Spleen (tissue), 11 donors: ENCODE results near the gene FAIM2. TPM values are rescaled to one million over a fixed set of nuclear protein-coding genes. Genes with fewer than 3 reads are reported as not detected.

Experiments used
- DNase-seq: peaks from one replicate; pipeline ENCODE4 v3.0.0-alpha.2; 2020
- H3K27ac ChIP-seq, 8 donors: fragments of 200-600 bp; sonication (generic) in 7 of 8; 1 replicate in 4 of 8; 2 replicates in 4 of 8; pipeline versions ENCODE4 v1.5.0 to v1.8.0; 2016 to 2021; ENCODE audit warnings: inconsistent platforms in 4 of 8, mild to moderate bottlenecking in 4 of 8, moderate library complexity in 1 of 8
- H3K27me3 ChIP-seq, 7 donors: fragments of 200-600 bp; sonication (generic) in 6 of 7; replicated peaks in 1 of 7; 1 replicate in 4 of 7; 2 replicates in 3 of 7; pipeline versions ENCODE4 v1.5.0 to v1.8.0; 2016 to 2021; ENCODE audit warnings: inconsistent platforms in 3 of 7, mild to moderate bottlenecking in 1 of 7
- H3K36me3 ChIP-seq, 6 donors: fragments of 200-600 bp; sonication (generic) in 5 of 6; 1 replicate in 4 of 6; 2 replicates in 2 of 6; pipeline versions ENCODE4 v1.5.0 to v1.8.0; 2016 to 2021; ENCODE audit warnings: inconsistent platforms in 2 of 6
- H3K4me1 ChIP-seq, 6 donors: fragments of 200-600 bp; sonication (generic) in 5 of 6; 1 replicate in 3 of 6; 2 replicates in 3 of 6; pipeline versions ENCODE4 v1.5.0 to v1.8.0; 2016 to 2021; ENCODE audit warnings: inconsistent platforms in 3 of 6
- H3K4me3 ChIP-seq, 8 donors: fragments of 200-600 bp; sonication (generic) in 7 of 8; 1 replicate in 4 of 8; 2 replicates in 4 of 8; pipeline versions ENCODE4 v1.5.0 to v1.8.0; 2016 to 2021; ENCODE audit warnings: inconsistent platforms in 4 of 8, mild to moderate bottlenecking in 4 of 8, moderate library complexity in 2 of 8
- H3K9me3 ChIP-seq, 8 donors: fragments of 200-600 bp; sonication (generic) in 7 of 8; 1 replicate in 4 of 8; 2 replicates in 4 of 8; pipeline versions ENCODE4 v1.5.0 to v1.8.0; 2016 to 2021; ENCODE audit warnings: inconsistent platforms in 4 of 8
- CTCF ChIP-seq, 11 experiments: fragments of 200-600 bp in 7 of 11; fragments of 450-650 bp in 4 of 11; sonication (generic) in 4 of 11; IDR thresholded peaks in 8 of 11; conservative IDR thresholded peaks in 3 of 11; 1 replicate in 7 of 11; 2 replicates in 4 of 11; pipeline versions ENCODE4 v1.4.0 to v1.8.0; 2016 to 2021; ENCODE audit warnings: antibody characterized with exemption in 11 of 11, inconsistent platforms in 4 of 11, mild to moderate bottlenecking in 1 of 11
- POLR2A ChIP-seq, 3 donors: fragments of 450-650 bp; IDR thresholded peaks; one replicate each; pipeline ENCODE4 v1.5.1; 2017; ENCODE audit warnings: antibody characterized with exemption in 3 of 3, mild to moderate bottlenecking in 1 of 3
- POLR2AphosphoS5 ChIP-seq, 3 donors: sonication (generic); formaldehyde crosslinking; IDR thresholded peaks; one replicate each; pipeline ENCODE4 v1.5.1; 2017; ENCODE audit warnings: antibody characterized with exemption in 3 of 3
- WGBS, 5 donors: extraction: QIAGEN DNeasy Blood & Tissue Kit in 3 of 5; methylation state at CpG; one replicate each; pipeline versions ENCODE4 v1.1.5 to v1.1.7; 2013 to 2018; 5-methylcytosine and 5-hydroxymethylcytosine counted together
- intact Hi-C: fragments of 100-400 bp; cut with DNase I; formaldehyde crosslinking; loops from one replicate; pipeline ENCODE4 v1.15.0; 2023; ENCODE audit warnings: low total_unique reads
- polyA plus RNA-seq, 3 donors: library from polyadenylated mRNA; stranded (reverse); fragments of 200-250 nt; gene quantifications; one replicate each; pipeline ENCODE4 v1.2.1, GENCODE V29; 2013
- total RNA-seq, 7 donors: library from RNA; depleted of rRNA in 3 of 7; stranded (reverse); fragments of >200 nt in 3 of 7; fragmentation: NEBNext Ultra II Directional in 4 of 7; extraction: Animal tissue kit (Norgen Biotek cat#: 25700) in 4 of 7; gene quantifications; one replicate each; pipeline versions ENCODE4 v1.1.0 to v1.2.1, GENCODE V29; 2016 to 2021
- donor health status: healthy with polysubstance abuse.
- donor health status: DM: no; HTN: no; CAD: no; lungs with moderate emphysema.
- donor health status: DM: no; HTN: no; CAD: no.
- donor health status: Bipolar disorder and iron deficiency.
- donor health status: healthy.
- donor health status: DM: no; HTN: no; CAD: no.
- donor health status: DM: yes; HTN: yes; CAD: no.

The FAIM2 gene
- total and polyA plus RNA-seq, 10 donors, result 0.04 to 3.2 (median 0.47) TPM; not detected in 1

- peaks cover 0 to 45% (median 10%) of the 10 kb centered on the region in 7 donors for H3K27me3 ChIP-seq
- 92 to 96% (median 94%) methylated on average over 9 of the region's 9 CpGs for WGBS, 5 donors
Observed at GRCh38 chr12:49899286-49899843, 4.3 kb downstream of the FAIM2 start.

DNA sequence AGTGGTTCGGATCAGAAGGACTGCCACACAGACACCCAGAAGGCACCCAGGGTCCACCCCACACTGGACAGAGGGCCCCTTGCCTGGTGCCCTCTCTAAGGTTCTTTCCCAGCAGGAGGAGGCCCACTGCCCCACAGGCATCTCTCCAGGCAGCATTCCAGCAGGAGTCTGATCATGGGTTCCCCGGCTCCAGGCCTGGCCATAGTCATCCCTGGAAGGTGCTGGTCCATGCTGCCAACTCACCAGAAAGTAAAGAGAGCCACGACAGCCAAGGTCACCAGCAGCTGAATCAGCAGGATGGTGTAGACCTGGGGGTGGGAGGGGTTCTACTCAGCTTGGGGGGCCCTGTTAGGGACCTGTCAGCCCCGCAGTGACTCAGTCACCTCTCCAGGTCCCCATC, 6.4 kb downstream of the FAIM2 start:
- DNase-seq, result no peak
- Histone ChIP-seq H3K36me3 (no peaks in the 10 kb centered on the region), H3K27ac (no peak overlapping the region), H3K4me1 (peaks cover 0 to 12% (median 0%) of the 10 kb centered on the region in 6 donors), H3K9me3 (no peaks in the 10 kb centered on the region), H3K4me3 (no peak overlapping the region), H3K27me3 (peaks cover 0 to 27% (median 0%) of the 10 kb centered on the region in 7 donors)
- intact Hi-C loops, result no loop called here
- 74 to 90% (median 79%) methylated on average over 2 to 4 of the region's 4 CpGs for WGBS, 5 donors
- TF ChIP-seq CTCF (IDR thresholded peaks at IDR 0.05 in 8 of 11, conservative IDR thresholded peaks at IDR 0.05 in 3 of 11) (no peak), POLR2AphosphoS5 (IDR thresholded peaks at IDR 0.05) (no peak), POLR2A (IDR thresholded peaks at IDR 0.05) (no peak)

More at GRCh38 chr12:49899286-49899843, 4.3 kb downstream of the FAIM2 start:
- H3K36me3 ChIP-seq, result no peaks in the 10 kb centered on the region
- DNase-seq, result no peak
- intact Hi-C loops, result no loop called here
- no peak overlapping the region for H3K27ac ChIP-seq
- H3K9me3 ChIP-seq, result no peaks in the 10 kb centered on the region
- TF ChIP-seq CTCF (IDR thresholded peaks at IDR 0.05 in 8 of 11, conservative IDR thresholded peaks at IDR 0.05 in 3 of 11) (no peak), POLR2AphosphoS5 (IDR thresholded peaks at IDR 0.05) (no peak), POLR2A (IDR thresholded peaks at IDR 0.05) (no peak)
- H3K4me1 ChIP-seq, result peaks cover 0 to 24% (median 10%) of the 10 kb centered on the region in 6 donors
- no peak overlapping the region for H3K4me3 ChIP-seq

DNA sequence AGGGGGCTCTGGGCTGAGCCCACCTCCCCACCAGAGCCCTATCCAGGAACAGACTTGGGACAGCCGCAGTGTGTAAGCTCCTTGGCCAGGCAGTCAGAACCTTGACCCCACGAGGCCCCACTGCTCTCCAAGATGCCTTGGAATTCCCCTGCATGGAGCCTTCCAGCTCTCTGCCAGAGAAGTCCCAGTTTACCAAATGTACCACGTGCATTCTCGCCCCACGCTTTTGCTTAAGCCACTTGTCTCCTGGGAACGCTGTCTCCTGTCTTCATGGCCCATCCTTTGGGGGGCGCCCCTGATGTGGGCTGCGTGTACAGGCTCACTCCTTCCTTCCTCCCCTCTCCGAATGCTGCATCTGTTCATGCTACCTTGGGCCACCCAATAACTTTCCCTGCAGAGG, 7.9 kb downstream of the FAIM2 start:
- no peak overlapping the region for H3K4me3 ChIP-seq
- H3K4me1 ChIP-seq, result peaks cover 0 to 12% (median 0%) of the 10 kb centered on the region in 6 donors
- intact Hi-C loops, result no loop called here
- peaks cover 0 to 27% (median 0%) of the 10 kb centered on the region in 7 donors for H3K27me3 ChIP-seq
- TF ChIP-seq POLR2A (IDR thresholded peaks at IDR 0.05), result no peak
- no peak for TF ChIP-seq POLR2AphosphoS5 (IDR thresholded peaks at IDR 0.05)
- TF ChIP-seq CTCF (IDR thresholded peaks at IDR 0.05 in 8 of 11, conservative IDR thresholded peaks at IDR 0.05 in 3 of 11), result no peak
- no peak overlapping the region for H3K27ac ChIP-seq
- no peaks in the 10 kb centered on the region for H3K36me3 ChIP-seq
- WGBS, 5 donors, result 69 to 81% (median 76%) methylated on average over 8 to 9 of the region's 9 CpGs
- H3K9me3 ChIP-seq, result no peaks in the 10 kb centered on the region
- no peak for DNase-seq

DNA sequence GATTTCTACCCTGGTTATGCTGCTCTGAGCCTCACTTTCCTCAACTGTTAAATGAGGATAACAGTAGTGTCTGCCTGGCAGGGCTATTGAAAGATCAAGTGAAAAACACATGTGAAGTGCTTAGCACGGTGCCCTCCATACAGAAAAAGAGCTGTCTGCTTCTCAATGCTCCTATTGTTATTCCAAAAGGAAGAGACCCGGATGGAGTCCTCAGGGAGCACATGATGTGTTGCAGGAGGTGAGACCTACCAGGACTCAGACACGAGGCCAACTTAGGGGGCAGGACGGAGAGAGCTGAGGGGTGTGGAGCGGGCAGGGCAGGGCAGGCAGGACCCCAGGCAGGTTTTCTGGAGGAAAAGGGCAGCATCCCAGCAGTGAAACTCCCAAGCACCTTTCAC, 8.9 kb downstream of the FAIM2 start:
- Histone ChIP-seq H3K4me3 (no peak overlapping the region), H3K27me3 (peaks cover 0 to 22% (median 0%) of the 10 kb centered on the region in 7 donors), H3K27ac (peak overlapping the region in 1 of 8 donors; percentile 4), H3K4me1 (peaks cover 0 to 12% (median 0%) of the 10 kb centered on the region in 6 donors), H3K9me3 (no peaks in the 10 kb centered on the region), H3K36me3 (no peaks in the 10 kb centered on the region)
- TF ChIP-seq POLR2AphosphoS5 (IDR thresholded peaks at IDR 0.05) (no peak), POLR2A (IDR thresholded peaks at IDR 0.05) (no peak), CTCF (IDR thresholded peaks at IDR 0.05 in 8 of 11, conservative IDR thresholded peaks at IDR 0.05 in 3 of 11) (no peak)
- intact Hi-C loops, result no loop called here
- WGBS, 5 donors, result 53 to 78% (median 73%) methylated on average over 5 of the region's 5 CpGs
- DNase-seq, result no peak
